Dermis microvascular lymphatic vessel endothelial cell (primary cell): ENCODE measurements around the gene PRSS1. TPM values are rescaled to one million over a fixed set of nuclear protein-coding genes. Genes with fewer than 3 reads are reported as not detected.
A peak's percentile ranks its signal among the peaks of the same experiment; 100 is the strongest.
"Not testable (repeated sequence)": the region's sequence is repeated elsewhere in the genome, so short reads cannot be mapped to it uniquely, and the experiment has no call there.

Experiments used
- DNase-seq, 2 donors: peaks; one replicate each; pipeline versions ENCODE4 v3.0.0 to v3.0.0-alpha.2; 2010; ENCODE audit warnings: low read depth in 2 of 2
- total RNA-seq: library from RNA; depleted of rRNA; stranded (reverse); fragments of >200 nt; gene quantifications from 2 replicates; pipeline ENCODE4 v1.2.1, GENCODE V29; 2014

Gene PRSS1
- not detected in 2 replicates for total RNA-seq

- no peak for DNase-seq
These were observed at the start of gene PRSS1 for GRCh38 chr7:142749218-142749993. TSS of gene PRSS1 (plus strand) at chr7:142749472. CDS start at chr7:142749485, 13 bp downstream.

- not testable (repeated sequence) for DNase-seq
These were observed 48.3 kb upstream of the PRSS1 start for GRCh38 chr7:142700935-142701334.

GRCh38 chr7:142703655-142704305 is 45.5 kb upstream of the PRSS1 start:
- no peak for DNase-seq

DNA sequence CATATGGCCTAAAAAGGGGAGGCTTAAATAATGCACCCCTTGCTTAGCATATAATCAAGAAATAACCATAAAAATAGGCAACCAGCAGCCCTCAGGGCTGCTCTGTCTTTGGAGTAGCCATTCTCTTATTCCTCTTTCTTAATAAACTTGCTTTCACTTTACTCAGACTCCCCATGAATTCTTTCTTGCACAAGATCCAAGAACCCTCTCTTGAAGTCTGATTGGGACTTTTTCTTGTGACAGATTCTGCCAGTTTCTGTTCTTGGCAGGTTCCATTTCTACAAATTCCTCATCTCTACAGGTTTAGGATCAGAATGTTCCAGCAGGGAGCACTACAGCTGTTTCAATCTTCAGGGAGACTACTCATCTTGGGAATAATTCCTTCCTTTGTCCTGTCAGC is 40.5 kb upstream of the PRSS1 start:
- not testable (repeated sequence) for DNase-seq

- no peak for DNase-seq
These were observed 39.4 kb upstream of the PRSS1 start for GRCh38 chr7:142709921-142710320.

DNA sequence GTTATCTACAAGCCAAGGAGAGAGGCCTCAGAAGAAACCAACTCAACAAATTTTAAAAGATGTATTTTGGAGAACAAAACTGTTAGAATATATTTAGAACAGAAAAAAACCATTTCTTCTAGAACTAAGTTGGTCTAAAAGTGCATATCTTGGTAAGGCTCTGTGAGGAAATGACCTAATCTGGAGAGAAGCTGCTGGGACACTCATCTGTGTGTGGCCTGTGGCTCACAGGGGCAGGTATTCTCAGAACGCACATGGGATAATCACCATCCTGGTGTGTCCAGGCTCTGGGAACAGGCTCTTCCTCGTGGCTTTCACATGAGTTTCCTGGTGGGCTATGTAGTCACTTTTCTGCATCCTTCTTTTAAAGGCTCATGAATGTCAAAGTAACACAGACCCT is 38.1 kb upstream of the PRSS1 start:
- DNase-seq = no peak

GRCh38 chr7:142711746-142712616 is 37.3 kb upstream of the PRSS1 start:
- DNase-seq = peak; percentile 9 to 40

DNA sequence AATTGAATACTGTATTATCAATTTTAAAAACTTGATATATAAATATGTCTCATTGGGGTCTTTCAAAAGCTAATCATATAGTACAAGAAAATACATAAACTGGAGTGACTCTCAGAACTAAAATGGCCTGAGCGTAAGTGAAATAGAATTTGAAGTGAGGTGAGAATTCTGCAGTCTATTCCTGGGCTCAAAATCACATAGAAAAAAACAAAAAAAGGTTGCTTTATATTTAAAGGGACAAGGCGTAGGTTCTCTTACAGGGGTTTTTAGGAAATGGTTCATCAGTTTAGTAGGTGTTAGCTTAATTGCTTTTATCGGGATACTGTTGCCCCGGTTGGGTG is 36.7 kb upstream of the PRSS1 start:
- no peak for DNase-seq

- DNase-seq = peak in 1 of 2 donors; percentile 76
These were observed 34.9 kb upstream of the PRSS1 start for GRCh38 chr7:142714375-142714774.

- DNase-seq = no peak
These were observed 32.7 kb upstream of the PRSS1 start for GRCh38 chr7:142716596-142716995.

DNA sequence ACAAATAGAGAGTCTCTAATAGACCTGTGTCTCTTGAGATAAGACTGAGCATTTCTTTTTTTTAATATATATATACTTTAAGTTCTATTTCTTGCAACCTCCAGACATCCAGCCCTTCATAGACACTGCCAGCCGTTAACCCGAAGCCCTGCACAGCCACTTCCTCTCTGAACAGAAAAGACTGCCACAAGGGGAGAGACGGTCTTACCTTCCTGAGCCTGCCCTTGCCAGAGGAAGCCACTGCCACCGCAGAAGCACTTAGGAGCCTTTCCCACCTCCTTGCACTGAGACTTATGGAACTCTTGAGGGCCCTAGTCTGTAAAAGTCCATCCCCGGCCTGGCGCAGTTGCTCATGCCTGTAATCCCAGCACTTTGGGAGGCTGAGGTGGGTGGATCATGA is 31.8 kb upstream of the PRSS1 start:
- DNase-seq = no peak

GRCh38 chr7:142718313-142718712 is 31.0 kb upstream of the PRSS1 start:
- DNase-seq = no peak

GRCh38 chr7:142720172-142720773 is 29.0 kb upstream of the PRSS1 start:
- no peak for DNase-seq

DNA sequence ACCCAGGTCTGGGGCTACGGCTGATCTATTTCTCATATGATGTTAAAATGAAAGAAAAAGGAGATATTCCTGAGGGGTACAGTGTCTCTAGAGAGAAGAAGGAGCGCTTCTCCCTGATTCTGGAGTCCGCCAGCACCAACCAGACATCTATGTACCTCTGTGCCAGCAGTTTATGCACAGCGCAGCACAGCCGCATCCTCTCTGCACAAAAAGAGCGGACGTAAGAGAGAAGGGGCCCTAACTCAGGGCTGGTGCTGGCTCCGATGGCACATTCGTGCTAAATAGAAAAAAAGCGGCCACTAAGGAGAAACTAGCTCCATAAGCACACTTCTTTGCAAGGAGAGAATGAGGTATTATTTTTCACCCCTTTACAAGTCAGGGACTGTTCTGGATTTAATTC is 28.3 kb upstream of the PRSS1 start:
- DNase-seq = peak in 1 of 2 donors; percentile 21

GRCh38 chr7:142722248-142722794 is 27.0 kb upstream of the PRSS1 start:
- DNase-seq = no peak

- no peak for DNase-seq
These were observed 16.0 kb upstream of the PRSS1 start for GRCh38 chr7:142733271-142733670.

- DNase-seq = no peak
These were observed 9.3 kb upstream of the PRSS1 start for GRCh38 chr7:142739923-142740492.

- no peak for DNase-seq
These were observed 8.5 kb upstream of the PRSS1 start for GRCh38 chr7:142740786-142741185.

DNA sequence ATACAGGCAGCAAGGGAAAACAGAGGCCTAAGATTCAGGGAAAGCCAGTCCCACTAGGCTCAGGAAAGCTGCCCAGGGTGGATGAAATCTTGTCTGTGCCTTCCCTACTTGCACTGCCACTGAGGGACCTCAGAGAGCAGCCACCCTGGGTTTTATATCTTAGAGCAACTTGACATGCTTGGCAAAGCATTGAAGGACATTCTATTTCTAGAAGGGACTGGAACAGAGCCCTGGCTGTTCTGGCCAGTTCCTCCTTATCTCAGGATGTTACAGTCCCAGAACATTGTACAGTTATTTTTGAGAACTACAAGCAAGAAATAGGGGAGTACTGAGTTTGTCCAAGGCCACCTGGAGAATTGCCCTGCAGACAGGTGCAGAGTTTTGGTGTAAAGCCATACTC is 7.3 kb upstream of the PRSS1 start:
- DNase-seq = not testable (repeated sequence)

DNA sequence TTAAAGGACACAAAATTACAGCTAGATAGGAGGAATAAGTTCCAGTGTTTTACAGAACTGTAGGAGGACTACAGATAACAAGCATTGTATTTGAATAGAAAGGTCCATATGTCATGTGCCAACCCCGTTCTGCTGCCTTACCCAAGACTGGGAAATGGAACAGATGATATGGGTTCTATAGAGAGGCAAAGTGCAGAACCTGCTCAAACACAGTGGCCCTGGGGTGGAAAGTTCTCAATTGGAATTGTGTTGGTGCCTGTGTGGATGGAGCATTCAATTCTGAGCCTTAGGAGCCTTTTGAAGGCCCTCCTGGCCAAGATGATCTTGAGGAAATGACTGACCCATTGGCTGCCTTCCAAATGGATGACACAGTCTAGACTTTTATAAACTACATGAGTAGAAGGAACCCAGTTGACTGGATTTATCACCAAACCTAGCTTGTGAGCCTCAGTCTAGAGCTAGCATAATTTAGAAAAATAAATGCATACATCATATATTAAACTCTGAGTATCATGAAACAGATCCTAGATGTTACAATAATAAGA is 4.1 kb upstream of the PRSS1 start:
- DNase-seq = peak in 1 of 2 donors; percentile 18

DNA sequence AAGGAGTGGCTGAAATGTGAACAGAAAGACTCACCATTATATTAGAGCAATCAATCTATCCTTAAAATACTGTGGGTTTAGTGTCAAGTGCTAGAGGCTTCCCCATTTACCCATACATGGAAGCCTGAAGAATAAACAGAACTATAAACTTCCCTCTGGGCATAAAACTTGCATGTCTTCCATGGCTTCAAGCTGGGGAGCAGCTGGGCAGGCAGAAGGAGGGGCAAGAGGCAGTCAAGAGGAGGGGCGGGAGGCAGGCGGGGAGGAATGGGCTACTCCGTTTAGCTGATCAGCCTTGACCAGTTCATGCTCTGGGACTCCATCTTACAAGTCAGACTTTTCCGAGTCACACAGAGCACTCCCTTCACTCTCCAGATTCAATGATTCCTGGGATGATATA is 3.5 kb upstream of the PRSS1 start:
- DNase-seq = no peak
